ENCODE measurements around the gene CLIP2.
"Not testable (repeated sequence)": the region's sequence is repeated elsewhere in the genome, so short reads cannot be mapped to it uniquely, and the experiment has no call there.

The CLIP2 gene

GRCh38 chr7:74405191-74405898, 116.1 kb downstream of the CLIP2 start:
- peak; percentile 21 for TF ChIP-seq CTCF (IDR thresholded peaks at IDR 0.05; ENCODE audit: control insufficient read depth, insufficient read depth, low read depth, low read length, missing control alignments)
- no peak for DNase-seq (ENCODE audit: low read depth)
- H3K4me3 ChIP-seq (ENCODE audit: control insufficient read depth, low read depth, low read length) = no peak overlapping the region

DNA sequence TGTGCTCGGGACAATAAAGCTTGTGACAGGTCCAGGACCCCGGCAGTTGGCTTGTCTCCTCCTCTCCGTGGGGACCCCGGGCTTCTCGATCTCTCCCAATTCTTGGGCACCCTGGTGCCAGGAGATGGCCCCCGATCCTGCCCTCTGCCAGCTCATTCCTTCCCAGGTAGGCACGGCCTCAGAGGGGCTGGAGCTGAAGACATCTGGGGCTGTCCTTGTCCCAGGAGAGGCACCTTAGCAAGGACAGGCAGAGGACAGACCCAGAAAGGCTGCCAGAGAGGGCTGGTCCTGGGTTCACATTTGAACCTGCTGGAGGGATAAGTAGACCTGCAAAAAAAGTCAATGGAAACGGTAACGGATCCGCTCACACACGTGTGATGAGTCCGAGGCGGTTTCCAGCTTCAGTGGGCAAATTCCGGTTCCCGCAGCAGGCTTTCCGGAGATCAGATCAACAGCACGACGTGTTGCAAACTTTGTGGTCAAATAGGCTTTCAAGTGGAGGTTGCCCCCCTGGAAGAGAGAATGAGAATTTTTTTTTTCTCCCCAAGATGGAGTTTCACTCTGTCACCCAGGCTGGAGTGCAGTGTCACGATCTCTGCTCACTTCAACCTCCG, 116.8 kb downstream of the CLIP2 start:
- no peak for TF ChIP-seq CTCF (IDR thresholded peaks at IDR 0.05; ENCODE audit: control insufficient read depth, insufficient read depth, low read depth, low read length, missing control alignments)
- DNase-seq (ENCODE audit: low read depth) = no peak
- H3K4me3 ChIP-seq (ENCODE audit: control insufficient read depth, low read depth, low read length) = no peak overlapping the region

DNA sequence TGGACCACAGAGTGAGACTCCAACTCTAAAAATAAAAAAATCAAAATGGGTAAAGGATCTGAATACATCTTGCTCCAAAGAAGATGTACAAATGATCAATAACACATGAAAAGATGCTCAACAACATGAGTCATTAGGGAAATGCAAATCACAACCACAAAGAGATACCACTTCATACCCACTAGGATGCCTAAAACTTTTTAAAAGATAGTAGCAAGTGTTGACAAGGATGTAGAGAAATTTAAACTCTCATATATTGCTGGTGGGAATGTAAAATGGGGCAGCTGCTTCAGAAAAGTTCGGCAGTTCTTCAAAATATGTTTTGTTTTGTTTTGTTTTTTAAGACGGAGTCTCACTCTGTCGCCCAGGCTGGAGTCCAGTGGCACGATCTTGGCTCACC, 118.8 kb downstream of the CLIP2 start:
- no peak for TF ChIP-seq CTCF (IDR thresholded peaks at IDR 0.05; ENCODE audit: control insufficient read depth, insufficient read depth, low read depth, low read length, missing control alignments)
- no peak for DNase-seq (ENCODE audit: low read depth)
- no peak overlapping the region for H3K4me3 ChIP-seq (ENCODE audit: control insufficient read depth, low read depth, low read length)

GRCh38 chr7:74409571-74409970, 120.4 kb downstream of the CLIP2 start:
- H3K4me3 ChIP-seq (ENCODE audit: control insufficient read depth, low read depth, low read length) = no peak overlapping the region
- TF ChIP-seq CTCF (IDR thresholded peaks at IDR 0.05; ENCODE audit: control insufficient read depth, insufficient read depth, low read depth, low read length, missing control alignments) = no peak
- no peak for DNase-seq (ENCODE audit: low read depth)

DNA sequence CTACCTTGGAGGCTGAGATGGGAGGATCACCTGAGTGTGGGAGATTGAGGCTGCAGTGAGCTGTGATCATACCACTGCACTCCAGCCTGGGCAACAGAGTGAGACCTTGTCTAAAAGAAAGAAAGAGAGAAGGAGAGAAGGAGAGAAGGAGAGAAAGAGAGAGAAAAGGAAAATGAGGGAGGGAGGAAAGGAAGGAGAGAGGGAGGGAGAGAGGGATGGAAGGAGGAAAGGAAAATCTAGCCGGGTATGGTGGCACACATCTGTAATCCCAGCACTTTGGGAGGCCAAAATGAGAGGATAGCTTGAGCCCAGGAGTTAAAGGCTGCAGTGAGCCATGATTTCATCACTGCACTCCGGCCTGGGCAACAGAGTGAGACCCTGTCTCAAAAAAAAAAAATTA, 121.6 kb downstream of the CLIP2 start:
- no peak for TF ChIP-seq CTCF (IDR thresholded peaks at IDR 0.05; ENCODE audit: control insufficient read depth, insufficient read depth, low read depth, low read length, missing control alignments)

DNA sequence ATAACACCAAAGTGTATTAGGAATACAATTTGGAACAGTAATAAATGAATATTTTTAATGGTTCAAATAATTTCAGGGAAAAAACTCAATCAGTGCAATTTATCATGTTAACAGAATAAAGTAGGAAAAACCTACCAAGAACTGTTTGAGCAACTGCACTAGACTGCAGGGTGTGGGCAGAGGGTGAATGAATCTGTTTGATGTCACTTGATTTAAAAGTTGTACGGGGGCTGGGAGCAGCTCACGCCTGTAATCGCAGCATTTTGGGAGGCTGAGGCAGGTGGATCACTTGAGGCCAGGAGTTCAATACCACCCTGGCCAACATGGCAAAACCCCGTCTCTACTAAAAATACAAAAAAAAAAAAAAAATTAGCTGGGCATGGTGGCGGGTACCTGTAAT, 122.4 kb downstream of the CLIP2 start:
- not testable (repeated sequence) for DNase-seq (ENCODE audit: low read depth)

More for the DNA sequence above, 121.6 kb downstream of the CLIP2 start:
- H3K4me3 ChIP-seq (ENCODE audit: control insufficient read depth, low read depth, low read length) = no peak overlapping the region
- DNase-seq (ENCODE audit: low read depth) = no peak

DNA sequence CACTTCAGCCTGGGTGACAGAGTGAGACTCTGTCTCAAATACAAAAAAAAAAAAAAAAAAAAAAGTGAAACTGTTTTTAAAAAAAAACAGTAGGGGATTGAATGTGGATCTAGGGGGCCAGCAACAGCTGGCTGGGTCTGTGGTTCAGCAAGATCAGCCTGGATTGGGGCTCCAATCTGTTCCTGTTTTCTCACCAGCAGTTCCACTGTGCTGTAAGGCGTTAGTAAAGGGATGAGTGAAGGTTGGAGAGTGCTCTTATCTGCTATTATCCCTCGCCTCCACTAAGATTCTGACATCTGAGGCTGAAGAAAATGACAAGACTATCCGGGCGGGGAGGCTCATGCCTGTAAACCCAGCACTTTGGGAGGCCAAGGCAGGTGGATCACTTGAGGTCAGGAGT, 122.8 kb downstream of the CLIP2 start:
- DNase-seq (ENCODE audit: low read depth) = no peak
- TF ChIP-seq CTCF (IDR thresholded peaks at IDR 0.05; ENCODE audit: control insufficient read depth, insufficient read depth, low read depth, low read length, missing control alignments) = no peak
- no peak overlapping the region for H3K4me3 ChIP-seq (ENCODE audit: control insufficient read depth, low read depth, low read length)

More for the DNA sequence above, 122.4 kb downstream of the CLIP2 start:
- H3K4me3 ChIP-seq (ENCODE audit: control insufficient read depth, low read depth, low read length) = not testable (repeated sequence)

All from AG09309 (cell line).